Transverse colon (tissue), 4 donors: Measurements from ENCODE around the gene IL11RA.

Source experiments
- CTCF ChIP-seq, 5 experiments: fragments of 200-600 bp in 3 of 5; fragments of 450-650 bp in 2 of 5; sonication (generic) in 3 of 5; IDR thresholded peaks; 1 replicate in 2 of 5; 2 replicates in 3 of 5; pipeline ENCODE4 v1.5.1; 2016 to 2017; ENCODE audit warnings: antibody characterized with exemption in 5 of 5, inconsistent platforms in 3 of 5, mild to moderate bottlenecking in 2 of 5, moderate library complexity in 1 of 5
- POLR2AphosphoS5 ChIP-seq, 3 donors: sonication (generic); formaldehyde crosslinking; IDR thresholded peaks; one replicate each; pipeline ENCODE4 v1.6.1; 2016; ENCODE audit warnings: antibody characterized with exemption in 3 of 3

GRCh38 chr9:34650816-34651215, 1.2 kb upstream of the IL11RA start:
- TF ChIP-seq CTCF (IDR thresholded peaks at IDR 0.05), result no peak
- no peak for TF ChIP-seq POLR2AphosphoS5 (IDR thresholded peaks at IDR 0.05)
